ENCODE measurements around the gene CDK16.

GRCh38 chrX:47193475-47194193 is 24.8 kb upstream of the CDK16 start, which contains the start of gene UBA1:
- TF ChIP-seq CREB5 (CRISPR knock-in tag; IDR thresholded peaks at IDR 0.05; ENCODE audit: low read depth) = no peak
- TF ChIP-seq, protein P1, sequence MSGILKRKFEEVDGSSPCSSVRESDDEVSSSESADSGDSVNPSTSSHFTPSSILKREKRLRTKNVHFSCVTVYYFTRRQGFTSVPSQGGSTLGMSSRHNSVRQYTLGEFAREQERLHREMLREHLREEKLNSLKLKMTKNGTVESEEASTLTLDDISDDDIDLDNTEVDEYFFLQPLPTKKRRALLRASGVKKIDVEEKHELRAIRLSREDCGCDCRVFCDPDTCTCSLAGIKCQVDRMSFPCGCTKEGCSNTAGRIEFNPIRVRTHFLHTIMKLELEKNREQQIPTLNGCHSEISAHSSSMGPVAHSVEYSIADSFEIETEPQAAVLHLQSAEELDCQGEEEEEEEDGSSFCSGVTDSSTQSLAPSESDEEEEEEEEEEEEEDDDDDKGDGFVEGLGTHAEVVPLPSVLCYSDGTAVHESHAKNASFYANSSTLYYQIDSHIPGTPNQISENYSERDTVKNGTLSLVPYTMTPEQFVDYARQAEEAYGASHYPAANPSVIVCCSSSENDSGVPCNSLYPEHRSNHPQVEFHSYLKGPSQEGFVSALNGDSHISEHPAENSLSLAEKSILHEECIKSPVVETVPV (CRISPR knock-in tag; IDR thresholded peaks at IDR 0.05) = no peak
- no peak for TF ChIP-seq PATZ1 (CRISPR knock-in tag; IDR thresholded peaks at IDR 0.05; ENCODE audit: borderline replicate concordance)
- TF ChIP-seq ZNF70 (CRISPR knock-in tag; IDR thresholded peaks at IDR 0.05) = no peak

Data from SK-N-SH treated with all-trans-retinoic acid at 6 μM for 48 hours (cell line).